Measurements from ENCODE around the gene NELFCD. TPM values are rescaled to one million over a fixed set of nuclear protein-coding genes. Genes with fewer than 3 reads are reported as not detected.
"Not testable (repeated sequence)": the region's sequence is repeated elsewhere in the genome, so short reads cannot be mapped to it uniquely, and the experiment has no call there.

Gene NELFCD
- 100 to 1,000 TPM in 3 of 4 donors, 10 to 100 TPM in 1; 71.6 to 150 (median 125) TPM for polyA plus RNA-seq (ENCODE audit: insufficient read length in 4 of 4)

GRCh38 chr20:58980711-58981627, at the start of gene NELFCD:
Gene NELFCD, plus strand, starts transcription at chr20:58981256. Its CDS starts 54 bp downstream, at chr20:58981310.
- peak; percentile 57 to 81 (median 76) for DNase-seq (ENCODE audit: low read depth in 4 of 4, low spot score in 3 of 4)

GRCh38 chr20:58932170-58932569, 48.9 kb upstream of the NELFCD start:
- DNase-seq (ENCODE audit: low read depth in 4 of 4, low spot score in 3 of 4), result no peak

- DNase-seq (ENCODE audit: low read depth in 4 of 4, low spot score in 3 of 4), result no peak
These were observed 43.0 kb upstream of the NELFCD start for GRCh38 chr20:58938078-58938477.

- no peak for DNase-seq (ENCODE audit: low read depth in 4 of 4, low spot score in 3 of 4)
These were observed 42.5 kb upstream of the NELFCD start for GRCh38 chr20:58938541-58938940.

- DNase-seq (ENCODE audit: low read depth in 4 of 4, low spot score in 3 of 4), result no peak
These were observed 39.6 kb upstream of the NELFCD start for GRCh38 chr20:58941471-58941870.

- DNase-seq (ENCODE audit: low read depth in 4 of 4, low spot score in 3 of 4), result no peak
These were observed 38.5 kb upstream of the NELFCD start for GRCh38 chr20:58942549-58942948.

GRCh38 chr20:58944610-58945009, 36.4 kb upstream of the NELFCD start:
- no peak for DNase-seq (ENCODE audit: low read depth in 4 of 4, low spot score in 3 of 4)

- no peak for DNase-seq (ENCODE audit: low read depth in 4 of 4, low spot score in 3 of 4)
These were observed 35.0 kb upstream of the NELFCD start for GRCh38 chr20:58945965-58946631.

GRCh38 chr20:58947797-58948388, 33.2 kb upstream of the NELFCD start:
- not testable (repeated sequence) for DNase-seq (ENCODE audit: low read depth in 4 of 4, low spot score in 3 of 4)

GRCh38 chr20:58950603-58951002, 30.5 kb upstream of the NELFCD start:
- no peak for DNase-seq (ENCODE audit: low read depth in 4 of 4, low spot score in 3 of 4)

- DNase-seq (ENCODE audit: low read depth in 4 of 4, low spot score in 3 of 4), result no peak
These were observed 28.0 kb upstream of the NELFCD start for GRCh38 chr20:58953050-58953449.

- DNase-seq (ENCODE audit: low read depth in 4 of 4, low spot score in 3 of 4), result no peak
These were observed 25.0 kb upstream of the NELFCD start for GRCh38 chr20:58956078-58956477.

GRCh38 chr20:58959652-58960051, 21.4 kb upstream of the NELFCD start:
- no peak for DNase-seq (ENCODE audit: low read depth in 4 of 4, low spot score in 3 of 4)

GRCh38 chr20:58963060-58963584, 17.9 kb upstream of the NELFCD start:
- no peak for DNase-seq (ENCODE audit: low read depth in 4 of 4, low spot score in 3 of 4)

GRCh38 chr20:58963922-58964321, 17.1 kb upstream of the NELFCD start:
- not testable (repeated sequence) for DNase-seq (ENCODE audit: low read depth in 4 of 4, low spot score in 3 of 4)

- no peak for DNase-seq (ENCODE audit: low read depth in 4 of 4, low spot score in 3 of 4)
These were observed 15.6 kb upstream of the NELFCD start for GRCh38 chr20:58965270-58966064.

GRCh38 chr20:58967652-58968429, 13.2 kb upstream of the NELFCD start:
- no peak for DNase-seq (ENCODE audit: low read depth in 4 of 4, low spot score in 3 of 4)

- DNase-seq (ENCODE audit: low read depth in 4 of 4, low spot score in 3 of 4), result no peak
These were observed 11.6 kb upstream of the NELFCD start for GRCh38 chr20:58969439-58969838.

GRCh38 chr20:58970146-58970545, 10.9 kb upstream of the NELFCD start:
- DNase-seq (ENCODE audit: low read depth in 4 of 4, low spot score in 3 of 4), result no peak

Measured in left renal pelvis (tissue), 4 donors.